Activated effector memory CD4-positive, alpha-beta T cell treated with Interleukin-2 at 50 U/mL for 16 hours (primary cell): ENCODE data around the gene OR10AD1.
"Not testable (repeated sequence)": the region's sequence is repeated elsewhere in the genome, so short reads cannot be mapped to it uniquely, and the experiment has no call there.

ENCODE experiments used
- DNase-seq: peaks from one replicate; pipeline ENCODE4 v3.0.0-alpha.2; 2020

Gene OR10AD1

GRCh38 chr12:48157889-48158370, 45.2 kb downstream of the OR10AD1 start:
- no peak for DNase-seq

- peak; percentile 99 for DNase-seq
Measured at GRCh38 chr12:48157018-48157888, 45.8 kb downstream of the OR10AD1 start, which contains the start of gene ASB8. Gene ASB8 (minus strand): TSS chr12:48157515. CDS start chr12:48153496, 4,019 bp downstream.

GRCh38 chr12:48156652-48157017, 46.5 kb downstream of the OR10AD1 start:
- no peak for DNase-seq

GRCh38 chr12:48155786-48156185, 47.3 kb downstream of the OR10AD1 start:
- not testable (repeated sequence) for DNase-seq
